Stimulated activated CD4-positive, alpha-beta T cell treated with anti-CD3 and anti-CD28 coated beads, Interleukin-15, amount 100 ng/mL, for 48 hours (primary cell): ENCODE measurements around the gene CABLES2.
"Not testable (repeated sequence)": the region's sequence is repeated elsewhere in the genome, so short reads cannot be mapped to it uniquely, and the experiment has no call there.

Experiments
- DNase-seq, 2 donors: peaks; one replicate each; pipeline ENCODE4 v3.0.0-alpha.2; 2020; ENCODE audit warnings: low read depth in 2 of 2

CABLES2 gene

GRCh38 chr20:62436692-62437091 lies 29.6 kb upstream of the CABLES2 start:
- no peak for DNase-seq

GRCh38 chr20:62433658-62434497 lies 26.8 kb upstream of the CABLES2 start:
- no peak for DNase-seq

GRCh38 chr20:62430866-62431447 lies 23.9 kb upstream of the CABLES2 start:
- DNase-seq: no peak

GRCh38 chr20:62430311-62430853 lies 23.3 kb upstream of the CABLES2 start:
- no peak for DNase-seq

- DNase-seq: no peak
Observed at GRCh38 chr20:62429455-62430310, 22.6 kb upstream of the CABLES2 start.

GRCh38 chr20:62428396-62429295 lies 21.6 kb upstream of the CABLES2 start:
- DNase-seq: no peak

- DNase-seq: no peak
Observed at GRCh38 chr20:62428002-62428372, 20.9 kb upstream of the CABLES2 start.

- no peak for DNase-seq
Observed at GRCh38 chr20:62427172-62428001, 20.3 kb upstream of the CABLES2 start, which contains the start of gene RBBP8NL. TSS of gene RBBP8NL (minus strand) at chr20:62427539. CDS start at chr20:62419647, 7,892 bp downstream.

GRCh38 chr20:62426699-62427131 lies 19.6 kb upstream of the CABLES2 start:
- DNase-seq: no peak

GRCh38 chr20:62426059-62426348 lies 18.9 kb upstream of the CABLES2 start:
- DNase-seq: not testable (repeated sequence)

GRCh38 chr20:62425281-62426058 lies 18.4 kb upstream of the CABLES2 start:
- no peak for DNase-seq

GRCh38 chr20:62424249-62425107 lies 17.4 kb upstream of the CABLES2 start:
- DNase-seq: no peak

GRCh38 chr20:62423326-62423706 lies 16.2 kb upstream of the CABLES2 start:
- no peak for DNase-seq

GRCh38 chr20:62422636-62423325 lies 15.7 kb upstream of the CABLES2 start:
- no peak for DNase-seq

- no peak for DNase-seq
Observed at GRCh38 chr20:62421716-62421990, 14.6 kb upstream of the CABLES2 start.

GRCh38 chr20:62420846-62421715 lies 14.0 kb upstream of the CABLES2 start:
- DNase-seq: no peak

GRCh38 chr20:62419759-62420158 lies 12.7 kb upstream of the CABLES2 start:
- no peak for DNase-seq
